ENCODE data around the gene P3H3.

DNA sequence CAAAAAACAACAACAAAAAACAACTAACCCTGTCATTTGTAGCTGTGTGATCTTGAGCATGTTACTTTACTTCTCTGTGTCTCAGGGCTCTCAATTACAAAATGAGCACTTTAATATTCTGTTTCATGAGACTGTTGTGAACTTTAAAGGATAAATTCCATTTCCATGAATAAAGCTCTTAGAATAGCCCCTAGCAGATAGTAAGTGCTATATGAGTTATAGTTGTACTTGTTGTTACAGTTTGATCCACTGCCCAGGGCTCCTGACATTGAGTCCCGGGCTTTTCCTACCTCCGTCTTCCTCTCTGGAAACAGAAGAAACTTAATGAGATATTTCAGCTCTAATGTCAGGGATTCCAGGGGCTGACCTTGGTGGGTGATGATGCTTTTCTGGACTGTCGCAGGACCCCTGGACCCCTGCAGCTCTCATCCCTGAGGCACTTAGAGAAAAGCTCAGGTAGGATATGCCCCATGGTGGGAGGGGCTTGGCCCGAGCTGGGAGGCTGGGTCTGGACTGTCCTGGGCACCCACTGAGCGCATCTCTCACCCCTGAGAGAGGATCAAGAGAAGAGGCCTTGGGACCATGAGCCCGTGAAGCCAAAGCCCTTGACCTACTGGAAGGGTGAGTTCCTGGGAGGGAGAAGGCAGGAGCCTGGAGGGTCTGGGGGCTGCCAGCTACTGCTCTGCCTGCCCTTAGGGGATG is 5.1 kb downstream of the P3H3 start:
- TF ChIP-seq CTCF (conservative IDR thresholded peaks at IDR 0.05; ENCODE audit: low read length) (no peak), EZH2phosphoT487 (IDR thresholded peaks at IDR 0.05; ENCODE audit: borderline replicate concordance) (no peak)
